GM19468 (cell line): ENCODE data around the gene SLC7A14.
"Not testable (repeated sequence)": the region's sequence is repeated elsewhere in the genome, so short reads cannot be mapped to it uniquely, and the experiment has no call there.

ENCODE experiments used
- ATAC-seq: cut with Tn5 transposase; IDR thresholded peaks from one replicate; pipeline ENCODE4 v1.9.1; 2021; ENCODE audit warnings: mild to moderate bottlenecking, moderate library complexity, moderate number of reproducible peaks; ENCODE audit not compliant: unreplicated experiment; ENCODE audit errors: extremely low read depth

SLC7A14 gene

DNA sequence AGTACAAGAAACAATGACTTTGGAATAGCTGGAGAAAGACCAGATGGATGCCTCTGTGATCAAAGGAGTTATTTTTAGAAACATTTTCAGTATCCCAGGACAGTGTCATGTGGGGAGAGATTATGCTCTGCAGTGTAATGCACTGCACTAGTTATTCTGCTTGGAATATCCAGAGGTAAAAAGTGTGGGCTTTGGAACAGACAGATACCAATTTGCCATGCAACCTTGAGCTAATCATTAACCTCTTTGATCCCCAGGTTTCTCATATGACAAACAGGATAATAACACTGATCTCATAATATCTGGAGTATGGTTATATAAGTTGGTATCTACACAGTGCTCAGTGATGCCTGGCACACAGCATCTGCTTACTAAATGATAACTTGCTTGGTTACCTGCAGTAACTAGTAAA is 12.2 kb upstream of the SLC7A14 start:
- ATAC-seq = no peak

DNA sequence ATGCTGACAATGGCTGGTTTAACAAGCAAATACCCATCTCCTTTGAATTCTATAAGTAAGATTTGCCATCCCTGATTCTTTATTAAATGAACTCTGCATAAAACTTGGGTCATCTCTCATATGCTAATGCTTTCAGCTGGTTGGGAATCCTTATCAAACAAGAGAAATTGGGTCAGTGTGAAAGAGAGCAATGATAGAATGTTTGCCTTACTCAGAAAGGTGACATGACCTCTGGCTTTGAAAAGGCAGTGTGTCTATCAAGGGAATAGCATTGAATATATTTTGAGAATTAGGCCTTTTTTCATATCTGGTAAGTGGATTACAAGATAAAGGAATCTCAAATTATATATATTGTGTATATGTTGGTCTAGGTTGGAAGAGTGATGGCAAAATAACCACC is 8.7 kb upstream of the SLC7A14 start:
- no peak for ATAC-seq

- no peak for ATAC-seq
Observed at GRCh38 chr3:170593634-170594033, 7.8 kb upstream of the SLC7A14 start.

DNA sequence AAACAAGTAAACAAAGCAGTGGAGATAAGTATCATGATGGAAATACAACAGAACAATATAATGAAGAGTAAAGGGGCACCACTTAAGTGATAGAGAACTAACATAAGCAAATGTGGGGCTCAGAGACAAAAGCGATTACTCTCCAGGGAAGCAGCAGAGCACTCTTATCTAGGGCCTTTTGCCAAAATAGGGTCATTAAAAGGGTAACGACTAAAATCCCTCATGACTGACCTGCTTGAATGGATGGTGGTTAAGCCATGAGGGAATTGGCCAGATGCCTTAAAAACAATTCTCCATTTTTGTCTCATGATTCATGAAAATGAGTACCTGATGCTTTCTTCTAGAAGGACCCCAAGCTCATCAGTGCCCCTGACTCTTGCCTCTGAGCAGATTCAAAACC is 3.2 kb upstream of the SLC7A14 start:
- ATAC-seq = no peak

DNA sequence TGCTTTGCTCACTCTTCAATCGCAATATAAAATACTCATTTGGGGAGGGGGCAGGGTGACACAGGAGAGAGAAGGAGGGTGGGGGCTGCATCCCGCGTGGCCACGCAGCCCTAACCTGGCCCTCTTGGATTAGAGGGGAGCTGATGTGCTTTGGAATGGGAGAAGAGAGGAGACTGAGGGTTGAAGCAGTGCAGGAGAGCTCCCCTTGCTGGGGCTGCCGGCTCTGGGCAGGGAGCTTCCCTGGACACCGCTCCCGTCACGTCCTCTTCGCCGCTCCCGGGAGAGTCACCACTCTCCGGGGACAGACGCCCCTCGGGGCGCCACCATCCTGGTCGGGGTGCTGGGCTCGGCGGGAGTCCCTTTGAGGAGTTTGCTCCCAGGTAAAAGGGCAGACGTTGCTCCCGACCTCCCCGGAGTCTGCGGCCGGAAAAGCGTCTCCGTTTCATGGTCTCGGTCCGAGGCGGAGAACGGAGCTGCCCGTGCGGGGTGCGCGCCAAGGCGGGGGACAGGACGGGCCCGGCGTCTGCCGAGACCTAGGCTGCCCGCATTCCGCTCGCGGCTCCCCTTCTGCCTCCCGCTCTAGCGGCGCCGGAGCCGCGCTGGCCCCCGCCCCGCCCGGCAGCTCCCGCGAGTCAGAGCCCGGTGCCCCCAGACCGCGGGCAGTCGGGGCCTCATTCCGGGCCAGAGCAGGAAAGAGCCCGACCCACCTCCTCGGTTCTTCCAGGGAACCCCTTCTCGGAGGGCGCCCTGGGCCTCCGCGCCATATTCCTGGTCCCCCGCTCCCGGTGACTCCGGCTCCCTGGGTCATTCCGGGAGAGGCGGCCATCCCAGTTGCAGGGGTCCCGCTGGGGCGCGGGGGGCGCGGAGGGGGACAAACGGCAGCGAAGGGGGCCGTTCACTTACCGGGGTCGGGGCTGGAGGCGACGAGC is 603 bp downstream of the SLC7A14 start:
- ATAC-seq = no peak

DNA sequence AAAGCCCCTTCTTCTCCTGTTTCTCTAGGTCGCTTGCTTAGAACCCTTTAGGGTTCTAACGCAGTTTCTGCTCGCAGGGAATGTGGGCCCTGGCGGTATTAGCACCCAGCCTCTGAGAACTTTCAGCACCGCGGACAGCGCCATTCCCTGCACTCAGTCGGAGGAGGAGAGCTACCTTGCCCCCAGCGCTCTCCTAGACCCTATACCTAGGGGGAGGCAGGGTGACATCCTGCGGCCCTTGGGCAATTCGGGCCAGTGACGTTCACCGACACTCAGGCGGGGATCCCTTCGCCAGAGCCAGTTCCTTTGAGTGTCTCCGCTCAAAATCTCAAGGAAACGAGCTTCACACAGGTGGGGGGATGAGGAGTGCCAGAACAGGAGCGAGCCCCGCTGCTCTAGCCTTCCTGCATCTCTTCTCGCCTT is 1.3 kb downstream of the SLC7A14 start:
- ATAC-seq = peak; percentile 36

DNA sequence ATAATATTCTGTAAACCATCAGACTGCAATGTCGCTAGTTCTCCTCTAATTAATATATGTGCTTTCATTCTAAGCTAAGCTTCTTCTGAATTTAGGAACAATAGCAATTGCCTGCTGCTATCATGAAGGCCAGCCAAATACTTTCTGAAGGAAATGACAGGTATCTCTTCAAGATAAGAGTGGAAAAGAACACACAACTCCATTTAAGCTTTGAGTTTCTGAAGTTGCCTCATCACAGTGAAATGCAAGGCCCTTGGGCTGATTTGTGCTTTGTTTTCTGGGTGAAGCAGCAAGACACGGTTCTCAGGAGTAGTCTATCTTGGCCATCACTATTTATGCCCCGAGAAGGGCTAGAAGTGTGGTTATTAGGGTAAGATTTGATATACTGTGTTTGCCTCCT is 6.2 kb downstream of the SLC7A14 start:
- ATAC-seq = no peak

DNA sequence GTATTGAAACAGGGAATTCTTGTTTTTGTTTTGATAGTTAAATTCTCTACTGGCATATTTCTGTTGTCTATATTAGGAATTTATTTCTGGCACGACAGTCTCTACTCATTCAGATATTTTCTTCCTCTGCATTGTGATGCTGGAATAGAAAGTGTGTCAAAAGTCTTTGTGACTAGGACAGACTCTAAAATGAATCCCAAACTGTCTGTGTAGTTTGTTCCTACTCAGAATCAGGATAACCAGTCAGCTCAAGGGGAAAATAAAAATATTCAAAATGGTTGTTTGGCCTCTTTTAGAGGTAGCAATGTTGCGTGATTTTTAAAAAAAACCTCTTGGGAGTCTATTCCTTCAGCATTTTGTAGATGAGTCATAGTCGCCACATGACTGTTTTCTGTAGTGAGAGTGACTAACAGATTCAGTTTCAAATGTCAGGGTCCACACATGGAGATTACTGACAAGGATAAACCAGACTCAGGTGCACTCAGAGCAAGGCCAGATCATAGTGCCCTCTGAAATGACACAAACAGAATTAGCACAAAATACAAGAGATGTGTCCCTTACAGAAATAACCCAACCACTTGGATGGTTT is 13.1 kb downstream of the SLC7A14 start:
- peak; percentile 97 for ATAC-seq

- not testable (repeated sequence) for ATAC-seq
Observed at GRCh38 chr3:170567598-170567997, 18.3 kb downstream of the SLC7A14 start.

GRCh38 chr3:170566413-170566812 is 19.5 kb downstream of the SLC7A14 start:
- ATAC-seq = no peak

DNA sequence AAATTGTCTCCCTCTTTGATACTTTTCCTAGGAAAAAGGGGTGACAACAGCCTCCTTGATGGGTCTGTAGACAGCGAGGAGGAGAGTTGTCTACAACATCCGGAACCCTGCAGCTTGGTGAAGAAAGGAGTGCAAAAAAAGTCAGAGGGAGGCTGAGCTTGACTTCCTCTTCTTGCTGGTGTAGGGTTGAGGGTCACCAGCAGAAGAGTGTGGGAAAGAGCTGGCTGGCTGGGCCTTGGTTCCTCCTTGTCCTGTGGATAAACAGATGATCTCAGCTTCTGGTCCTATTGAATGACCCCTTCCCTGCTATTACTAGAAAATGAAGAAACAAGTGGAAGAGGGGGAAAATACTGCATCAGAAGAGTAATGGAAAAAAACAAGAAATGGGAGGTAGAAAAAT is 20.4 kb downstream of the SLC7A14 start:
- ATAC-seq = no peak

DNA sequence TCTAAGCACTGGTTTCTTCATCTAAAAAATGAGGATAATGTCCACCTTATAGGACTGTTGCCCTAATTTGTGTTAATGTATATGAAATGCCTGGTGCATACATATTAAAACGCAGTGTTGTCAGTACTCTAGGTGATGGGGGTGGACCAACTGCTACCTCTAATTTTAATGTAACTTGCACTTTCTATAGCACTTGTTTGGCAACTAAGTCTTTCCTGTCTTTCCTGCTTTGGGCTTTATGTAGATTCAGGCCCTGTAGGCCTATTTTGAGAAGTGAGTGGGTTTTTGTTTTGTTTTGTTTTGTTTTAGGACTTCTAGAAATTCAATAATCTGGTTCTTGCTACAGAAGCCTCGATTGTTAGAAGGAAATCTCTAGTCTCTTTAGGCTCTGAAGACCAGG is 21.2 kb downstream of the SLC7A14 start:
- ATAC-seq = no peak

- ATAC-seq = peak; percentile 82
Observed at GRCh38 chr3:170563712-170564423, 22.0 kb downstream of the SLC7A14 start.

DNA sequence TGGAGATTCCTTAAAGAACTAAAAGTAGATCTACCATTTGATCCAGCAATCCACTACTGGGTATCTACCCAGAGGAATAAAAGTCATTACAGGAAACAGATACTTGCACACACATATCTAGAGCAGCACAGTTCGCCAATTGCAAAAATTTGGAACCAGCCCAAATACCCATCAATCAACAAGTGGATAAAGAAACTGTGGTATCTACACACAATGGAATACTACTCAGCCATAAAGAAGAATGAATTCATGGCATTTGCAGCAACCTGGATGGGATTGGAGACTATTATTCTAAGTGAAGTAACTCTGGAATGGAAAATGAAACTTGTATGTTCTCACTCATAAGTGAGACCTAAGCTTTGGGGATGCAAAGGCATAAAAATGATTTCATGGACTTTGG is 23.8 kb downstream of the SLC7A14 start:
- ATAC-seq = no peak

GRCh38 chr3:170560717-170561382 is 25.0 kb downstream of the SLC7A14 start:
- no peak for ATAC-seq

- no peak for ATAC-seq
Observed at GRCh38 chr3:170560296-170560695, 25.6 kb downstream of the SLC7A14 start.

- ATAC-seq = no peak
Observed at GRCh38 chr3:170558427-170558826, 27.4 kb downstream of the SLC7A14 start.

DNA sequence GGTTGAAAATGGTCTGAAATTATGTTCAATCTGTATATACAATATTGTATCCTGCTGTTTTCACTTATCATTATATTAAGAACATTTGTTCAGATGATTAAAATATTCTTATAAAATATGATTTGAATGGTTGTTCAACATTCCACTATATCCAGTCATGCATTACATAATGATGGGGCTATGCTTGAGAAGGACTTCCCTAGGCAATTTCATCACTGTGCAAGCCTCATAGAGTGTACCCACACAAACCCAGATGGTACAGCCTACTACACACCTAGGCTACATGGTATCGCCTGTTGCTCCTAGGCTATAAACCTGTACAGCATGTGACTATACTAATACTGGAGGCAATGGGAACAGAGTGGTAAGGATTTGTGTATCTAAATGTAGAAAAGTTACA is 30.5 kb downstream of the SLC7A14 start:
- ATAC-seq = no peak

- no peak for ATAC-seq
Observed at GRCh38 chr3:170553788-170554757, 31.8 kb downstream of the SLC7A14 start.
